Stimulated activated CD8-positive, alpha-beta memory T cell treated with anti-CD3 and anti-CD28 coated beads, Interleukin-4, amount 100 ng/mL, for 1 hour (primary cell): ENCODE measurements around the gene ARHGEF25.
"Not testable (repeated sequence)": the region's sequence is repeated elsewhere in the genome, so short reads cannot be mapped to it uniquely, and the experiment has no call there.

Experiments used
- DNase-seq, 2 donors: peaks; one replicate each; pipeline ENCODE4 v3.0.0-alpha.2; 2020; ENCODE audit warnings: low read depth in 2 of 2, low spot score in 1 of 2

The ARHGEF25 gene

GRCh38 chr12:57607958-57608663, 3.1 kb upstream of the ARHGEF25 start:
- DNase-seq = no peak

- no peak for DNase-seq
These were observed 2.0 kb upstream of the ARHGEF25 start for GRCh38 chr12:57609101-57609780.

GRCh38 chr12:57609781-57610553, 1.3 kb upstream of the ARHGEF25 start:
- DNase-seq = no peak

GRCh38 chr12:57610554-57611107, 604 bp upstream of the ARHGEF25 start:
- DNase-seq = no peak

GRCh38 chr12:57611827-57612710, 834 bp downstream of the ARHGEF25 start:
- DNase-seq = no peak

- DNase-seq = no peak
These were observed 1.6 kb downstream of the ARHGEF25 start for GRCh38 chr12:57612711-57613426.

- DNase-seq = no peak
These were observed 2.3 kb downstream of the ARHGEF25 start for GRCh38 chr12:57613427-57614109.

GRCh38 chr12:57614178-57614947, 3.1 kb downstream of the ARHGEF25 start:
- DNase-seq = no peak

GRCh38 chr12:57614948-57615500, 3.8 kb downstream of the ARHGEF25 start:
- no peak for DNase-seq

- no peak for DNase-seq
These were observed 4.4 kb downstream of the ARHGEF25 start for GRCh38 chr12:57615637-57616036.

- DNase-seq = no peak
These were observed 5.3 kb downstream of the ARHGEF25 start for GRCh38 chr12:57616383-57617101.

- DNase-seq = no peak
These were observed 6.7 kb downstream of the ARHGEF25 start for GRCh38 chr12:57617942-57618341.

GRCh38 chr12:57618431-57618830, 7.2 kb downstream of the ARHGEF25 start:
- DNase-seq = not testable (repeated sequence)

- no peak for DNase-seq
These were observed 7.8 kb downstream of the ARHGEF25 start for GRCh38 chr12:57618966-57619433.

- DNase-seq = no peak
These were observed 8.4 kb downstream of the ARHGEF25 start for GRCh38 chr12:57619434-57620244.

- DNase-seq = no peak
These were observed 9.2 kb downstream of the ARHGEF25 start for GRCh38 chr12:57620245-57620935.
